Calu3 (cell line): ENCODE measurements around the gene ABCF1. TPM values are rescaled to one million over a fixed set of nuclear protein-coding genes. Genes with fewer than 3 reads are reported as not detected.
"Not testable (repeated sequence)": the region's sequence is repeated elsewhere in the genome, so short reads cannot be mapped to it uniquely, and the experiment has no call there.

Experiments
- BruUV-seq: library from RNA; stranded (reverse); fragments of 400-500 nt; replicated peaks from 2 replicates; lab custom pipeline; 2021; lab: Mats Ljungman, UMichigan
- CTCF ChIA-PET: fragments of 300-600 bp; sonication (Branson Sonifier 250); formaldehyde crosslinking; loops from one replicate; lab custom pipeline; 2022; ENCODE audit warnings: antibody characterized with exemption; lab: Charles Lee
- DNase-seq: peaks from one replicate; pipeline ENCODE4 v3.0.0; 2022
- H3K27ac Mint-ChIP-seq: one replicate; pipeline ENCODE4 v1.8.0; 2022; ENCODE audit warnings: mixed read lengths; ENCODE audit not compliant: unreplicated experiment
- H3K27me3 Mint-ChIP-seq: one replicate; pipeline ENCODE4 v1.8.0; 2022; ENCODE audit warnings: mixed read lengths; ENCODE audit not compliant: unreplicated experiment
- H3K36me3 Mint-ChIP-seq: one replicate; pipeline ENCODE4 v1.8.0; 2022; ENCODE audit warnings: mild to moderate bottlenecking, moderate library complexity, mixed read lengths; ENCODE audit not compliant: insufficient read depth, unreplicated experiment
- H3K4me1 Mint-ChIP-seq: one replicate; pipeline ENCODE4 v1.8.0; 2022; ENCODE audit warnings: mild to moderate bottlenecking, low read depth, mixed read lengths; ENCODE audit not compliant: unreplicated experiment
- H3K4me3 Mint-ChIP-seq: one replicate; pipeline ENCODE4 v1.8.0; 2022; ENCODE audit warnings: mild to moderate bottlenecking, low read depth, moderate library complexity, mixed read lengths; ENCODE audit not compliant: unreplicated experiment
- H3K9me3 Mint-ChIP-seq: one replicate; pipeline ENCODE4 v1.8.0; 2022; ENCODE audit warnings: low read depth, mixed read lengths; ENCODE audit not compliant: unreplicated experiment
- CTCF ChIP-seq: fragments of 200-600 bp; IDR thresholded peaks from one replicate; pipeline ENCODE4 v1.8.0; 2022; ENCODE audit warnings: antibody characterized with exemption; ENCODE audit not compliant: unreplicated experiment
- intact Hi-C: fragments of 100-400 bp; cut with micrococcal nuclease; formaldehyde crosslinking; loops from one replicate; pipeline ENCODE4 v1.10.0; 2022; ENCODE audit not compliant: unreplicated experiment
- total RNA-seq: library from RNA; stranded (reverse); gene quantifications from 2 replicates; pipeline ENCODE4 v1.2.3, GENCODE V29; 2022

The ABCF1 gene
- total RNA-seq, 1 experiment from 2014 or later, result 88.3 TPM

GRCh38 chr6:30590509-30590908 lies 19.3 kb downstream of the ABCF1 start:
- no peaks in the 10 kb centered on the region for H3K9me3 Mint-ChIP-seq
- no peak overlapping the region for H3K4me3 Mint-ChIP-seq
- H3K36me3 Mint-ChIP-seq, result peaks cover 92% of the 10 kb centered on the region
- intact Hi-C loops, result no loop called here
- CTCF ChIA-PET, result interaction anchor here (0.9 kb wide), 1 partner anchor 24 kb away, joined by 6 read pairs; no protein-coding TSS in a partner anchor
- H3K4me1 Mint-ChIP-seq, result peaks cover 27% of the 10 kb centered on the region
- H3K27ac Mint-ChIP-seq, result peak overlapping the region; percentile 62
- no TSS peak for BruUV-seq
- no peak for TF ChIP-seq CTCF
- DNase-seq, result no peak
- H3K27me3 Mint-ChIP-seq, result no peaks in the 10 kb centered on the region

GRCh38 chr6:30591008-30591407 lies 19.8 kb downstream of the ABCF1 start:
- Mint-ChIP-seq H3K4me3 (no peak overlapping the region), H3K27me3 (no peaks in the 10 kb centered on the region), H3K4me1 (peaks cover 27% of the 10 kb centered on the region), H3K36me3 (peaks cover 89% of the 10 kb centered on the region), H3K9me3 (no peaks in the 10 kb centered on the region), H3K27ac (peak overlapping the region; percentile 62)
- CTCF ChIA-PET, result interaction anchor here (0.7 to 0.9 kb wide), 2 partner anchors 24 to 34 kb away, joined by 4 to 6 read pairs; partner anchors contain the start of gene PRR3
- TF ChIP-seq CTCF, result no peak
- intact Hi-C loops, result no loop called here
- no TSS peak for BruUV-seq
- peak; percentile 55 for DNase-seq

GRCh38 chr6:30592287-30592686 lies 21.0 kb downstream of the ABCF1 start:
- Mint-ChIP-seq H3K27me3 (no peaks in the 10 kb centered on the region), H3K9me3 (no peaks in the 10 kb centered on the region), H3K4me3 (no peak overlapping the region), H3K4me1 (peaks cover 27% of the 10 kb centered on the region), H3K27ac (no peak overlapping the region), H3K36me3 (peaks cover 88% of the 10 kb centered on the region)
- no peak for DNase-seq
- CTCF ChIA-PET, result no interaction called here
- BruUV-seq, result TSS peak; percentile 1
- intact Hi-C loops, result no loop called here
- TF ChIP-seq CTCF, result no peak

GRCh38 chr6:30597315-30598144 lies 26.3 kb downstream of the ABCF1 start:
- peak overlapping the region; percentile 41 for H3K27ac Mint-ChIP-seq
- not testable (repeated sequence) for H3K4me3 Mint-ChIP-seq

More at GRCh38 chr6:30597315-30598144, 26.3 kb downstream of the ABCF1 start:
- H3K36me3 Mint-ChIP-seq, result peaks cover 89% of the 10 kb centered on the region
- not testable (repeated sequence) for H3K9me3 Mint-ChIP-seq, H3K4me1 Mint-ChIP-seq, BruUV-seq, H3K27me3 Mint-ChIP-seq
- peak; percentile 88 for DNase-seq
- intact Hi-C loops, result loop anchor here (1.0 to 5.0 kb wide), 2 partner anchors 55 to 114 kb away; no protein-coding TSS in a partner anchor
- CTCF ChIA-PET, result interaction anchor here (0.7 to 3.2 kb wide), 10 partner anchors 13 to 144 kb away, joined by 3 to 28 read pairs (median 4); no protein-coding TSS in a partner anchor
- TF ChIP-seq CTCF, result peak; percentile 88
